ENCODE measurements around the gene NXPH2.

- no peak for TF ChIP-seq POLR2A (IDR thresholded peaks at IDR 0.05; ENCODE audit: low read depth, low read length)
- TF ChIP-seq POLR2AphosphoS5 (IDR thresholded peaks at IDR 0.05; ENCODE audit: low read depth, low read length), result no peak
- no peak for TF ChIP-seq TAF1 (IDR thresholded peaks at IDR 0.05; ENCODE audit: low read depth, low read length)
Measured at GRCh38 chr2:138782383-138782782, 2.2 kb upstream of the NXPH2 start.
